SK-N-MC (cell line): ENCODE measurements around the gene AK4.

Experiments used
- EZH2 ChIP-seq: fragments of 200-600 bp; sonication (generic); IDR thresholded peaks from one replicate; pipeline ENCODE4 v1.6.1; 2017; ENCODE audit warnings: antibody characterized with exemption
- POLR2AphosphoS5 ChIP-seq: IDR thresholded peaks from 2 replicates; pipeline ENCODE4 v1.6.1; 2012; ENCODE audit warnings: mild to moderate bottlenecking, low read depth, low read length, borderline replicate concordance

GRCh38 chr1:65200411-65200810, 52.4 kb downstream of the AK4 start:
- no peak for TF ChIP-seq POLR2AphosphoS5
- TF ChIP-seq EZH2 = no peak
